HepG2 (cell line): ENCODE data around the gene RNASE12. TPM values are rescaled to one million over a fixed set of nuclear protein-coding genes. Genes with fewer than 3 reads are reported as not detected.

ENCODE experiments used
- AGO1 ChIP-seq: fragments of 200-400 bp; formaldehyde crosslinking; IDR thresholded peaks from 2 replicates; pipeline ENCODE4 v1.6.1; 2017; ENCODE audit warnings: mild to moderate bottlenecking, low read depth, low read length, moderate library complexity; ENCODE audit not compliant: poor library complexity, severe bottlenecking
- CREB1 ChIP-seq, 2 experiments: fragments of 450-650 bp in 1 of 2; IDR thresholded peaks; 2 replicates each; pipeline ENCODE4 v1.6.1; 2016 to 2017; ENCODE audit warnings: control low read depth in 1 of 2, mild to moderate bottlenecking in 1 of 2, missing compliant biosample characterization in 1 of 2, missing genetic modification characterization in 1 of 2
- ELF4 ChIP-seq: sonication (generic); formaldehyde crosslinking; IDR thresholded peaks from 2 replicates; pipeline ENCODE4 v1.5.0; 2020; ENCODE audit warnings: missing genetic modification reagents, mild to moderate bottlenecking, moderate library complexity, borderline replicate concordance
- FOSL2 ChIP-seq: sonication (generic); formaldehyde crosslinking; IDR thresholded peaks from 2 replicates; pipeline ENCODE4 v1.4.0; 2020; ENCODE audit warnings: missing genetic modification reagents
- FOXP1 ChIP-seq, 2 experiments: fragments of 450-650 bp in 1 of 2; IDR thresholded peaks; 2 replicates each; pipeline ENCODE4 v1.6.1; 2017 to 2018; ENCODE audit warnings: antibody characterized with exemption in 1 of 2
- ISL2 ChIP-seq: sonication (generic); formaldehyde crosslinking; IDR thresholded peaks from 2 replicates; pipeline ENCODE4 v1.5.0; 2020; ENCODE audit warnings: missing genetic modification reagents
- PAWR ChIP-seq: sonication (generic); formaldehyde crosslinking; IDR thresholded peaks from 2 replicates; pipeline ENCODE4 v1.4.0; 2020; ENCODE audit warnings: missing genetic modification reagents, mild to moderate bottlenecking, borderline replicate concordance
- RXRB ChIP-seq: IDR thresholded peaks from 2 replicates; pipeline ENCODE4 v1.6.1; 2016; ENCODE audit warnings: borderline replicate concordance, missing genetic modification reagents, missing compliant biosample characterization
- SALL1 ChIP-seq: sonication (generic); formaldehyde crosslinking; IDR thresholded peaks from 2 replicates; pipeline ENCODE4 v1.8.0; 2022; ENCODE audit warnings: mild to moderate bottlenecking, missing genetic modification reagents
- SP4 ChIP-seq: sonication (generic); formaldehyde crosslinking; IDR thresholded peaks from 2 replicates; pipeline ENCODE4 v1.8.1; 2023; ENCODE audit warnings: mild to moderate bottlenecking, missing genetic modification reagents
- TAF1 ChIP-seq: sonication (generic); formaldehyde crosslinking; IDR thresholded peaks from 2 replicates; pipeline ENCODE4 v1.4.0; 2020; ENCODE audit warnings: missing genetic modification reagents
- TFAP4 ChIP-seq: sonication (generic); IDR thresholded peaks from 2 replicates; pipeline ENCODE4 v1.6.1; 2016; ENCODE audit warnings: low read depth, borderline replicate concordance
- ZBTB1 ChIP-seq: sonication (generic); formaldehyde crosslinking; IDR thresholded peaks from 2 replicates; pipeline ENCODE4 v1.4.0; 2020; ENCODE audit warnings: missing genetic modification reagents, borderline replicate concordance
- ZBTB26 ChIP-seq: IDR thresholded peaks from 2 replicates; pipeline ENCODE4 v1.6.1; 2016; ENCODE audit warnings: missing compliant biosample characterization, missing genetic modification reagents, borderline replicate concordance
- ZBTB37 ChIP-seq: sonication (generic); formaldehyde crosslinking; IDR thresholded peaks from 2 replicates; pipeline ENCODE4 v1.4.0; 2020; ENCODE audit warnings: mild to moderate bottlenecking, missing genetic modification reagents
- ZNF260 ChIP-seq: sonication (generic); formaldehyde crosslinking; IDR thresholded peaks from 2 replicates; pipeline ENCODE4 v1.4.0; 2020; ENCODE audit warnings: missing genetic modification reagents, low read depth, mild to moderate bottlenecking, borderline replicate concordance
- ZNF484 ChIP-seq: sonication (generic); formaldehyde crosslinking; IDR thresholded peaks from 2 replicates; pipeline ENCODE4 v1.5.1; 2020; ENCODE audit warnings: mild to moderate bottlenecking, low read depth, missing genetic modification reagents, borderline replicate concordance
- ZNF710 ChIP-seq: sonication (generic); formaldehyde crosslinking; IDR thresholded peaks from 2 replicates; pipeline ENCODE4 v1.5.0; 2020; ENCODE audit warnings: mild to moderate bottlenecking, missing genetic modification reagents, borderline replicate concordance
- ZNF746 ChIP-seq: sonication (generic); formaldehyde crosslinking; IDR thresholded peaks from 2 replicates; pipeline ENCODE4 v1.8.0; 2022; ENCODE audit warnings: mild to moderate bottlenecking, missing genetic modification reagents
- ZNF749 ChIP-seq: sonication (generic); formaldehyde crosslinking; IDR thresholded peaks from 2 replicates; pipeline ENCODE4 v1.8.0; 2022; ENCODE audit warnings: mild to moderate bottlenecking, missing genetic modification reagents, moderate library complexity, borderline replicate concordance
- ZNF768 ChIP-seq: sonication (generic); formaldehyde crosslinking; IDR thresholded peaks from 2 replicates; pipeline ENCODE4 v1.4.0; 2020; ENCODE audit warnings: missing genetic modification reagents
- ZNF782 ChIP-seq: sonication (generic); formaldehyde crosslinking; IDR thresholded peaks from 2 replicates; pipeline ENCODE4 v1.4.0; 2020; ENCODE audit warnings: missing genetic modification reagents, mild to moderate bottlenecking, borderline replicate concordance
- ZSCAN25 ChIP-seq: sonication (generic); formaldehyde crosslinking; IDR thresholded peaks from 2 replicates; pipeline ENCODE4 v1.8.0; 2022; ENCODE audit warnings: mild to moderate bottlenecking, missing genetic modification reagents
- ZSCAN29 ChIP-seq: sonication (generic); formaldehyde crosslinking; conservative IDR thresholded peaks from 2 replicates; pipeline ENCODE4 v1.4.0; 2020; ENCODE audit warnings: mild to moderate bottlenecking, missing genetic modification reagents
- polyA plus RNA-seq, 8 experiments: library from polyadenylated mRNA; depleted of rRNA in 3 of 8; stranded (reverse) in 7 of 8; unstranded in 1 of 8; fragments of >200 nt; fragmentation: Illumina TruSeq in 4 of 8; extraction: Trizol in 4 of 8; gene quantifications; 2 replicates each; pipeline versions ENCODE4 v1.2.1 to v1.2.3, GENCODE V29; 2011 to 2016; ENCODE audit warnings: low read depth in 4 of 8, missing spikeins in 1 of 8, mixed read lengths in 1 of 8; ENCODE audit not compliant: insufficient read depth in 1 of 8
- total RNA-seq, 5 experiments: library from RNA; depleted of rRNA; stranded (reverse); fragments of >200 nt; fragmentation: Illumina TruSeq; extraction: Trizol; gene quantifications; 2 replicates each; pipeline ENCODE4 v1.2.3, GENCODE V29; 2016; ENCODE audit warnings: low read depth in 1 of 5

RNASE12 gene
- total and polyA plus RNA-seq, 2 of the 13 experiments (the other 11 are each of a cell fraction or from before 2014, with no cell fraction given) = not detected

GRCh38 chr14:20610002-20610765 is 19.0 kb upstream of the RNASE12 start (continued):
- no peak for TF ChIP-seq ZBTB1
- TF ChIP-seq FOSL2 (CRISPR knock-in tag) = peak; percentile 63
- no peak for TF ChIP-seq FOXP1 (IDR thresholded peaks at IDR 0.05)
- 0 out of 2 replicates have a peak, but pooled peaks have one; percentile 14 for TF ChIP-seq FOXP1 (CRISPR knock-in tag; IDR thresholded peaks at IDR 0.05)
- peak; percentile 56; the same call in 1 of the 2 replicates for TF ChIP-seq SP4 (CRISPR knock-in tag)
- TF ChIP-seq ZSCAN25 (CRISPR knock-in tag) = peak; percentile 50; the same call in 1 of the 2 replicates
- TF ChIP-seq PAWR (CRISPR knock-in tag) = no peak
- no peak for TF ChIP-seq ELF4 (CRISPR knock-in tag)
- peak; percentile 57; the same call in 1 of the 2 replicates for TF ChIP-seq TFAP4
- TF ChIP-seq ZNF749 (CRISPR knock-in tag) = no peak
- TF ChIP-seq ZSCAN29 (CRISPR knock-in tag) = 0 out of 2 replicates have a peak, but pooled peaks have one; percentile 73
- 0 out of 2 replicates have a peak, but pooled peaks have one; percentile 5 for TF ChIP-seq TAF1 (CRISPR knock-in tag)
- TF ChIP-seq ZNF260 = no peak
- no peak for TF ChIP-seq ZNF768 (CRISPR knock-in tag)
- no peak for TF ChIP-seq CREB1 (IDR thresholded peaks at IDR 0.05)
- TF ChIP-seq CREB1 (CRISPR knock-in tag; IDR thresholded peaks at IDR 0.05) = peak; percentile 67
- TF ChIP-seq ZNF782 = no peak; the same call in 1 of the 2 replicates
- TF ChIP-seq ZNF746 = no peak
- peak; percentile 82; the same call in 1 of the 2 replicates for TF ChIP-seq ZBTB26 (CRISPR knock-in tag)
- peak; percentile 62; the same call in 1 of the 2 replicates for TF ChIP-seq ISL2 (CRISPR knock-in tag)
- peak; percentile 81 for TF ChIP-seq RXRB (CRISPR knock-in tag)
- peak; percentile 86 for TF ChIP-seq SALL1 (CRISPR knock-in tag)
- no peak for TF ChIP-seq AGO1
- no peak for TF ChIP-seq ZBTB37
- TF ChIP-seq ZNF710 (CRISPR knock-in tag) = peak; percentile 81; the same call in 1 of the 2 replicates
- TF ChIP-seq ZNF484 (CRISPR knock-in tag) = no peak
